ENCODE measurements around the gene DRD4. TPM values are rescaled to one million over a fixed set of nuclear protein-coding genes. Genes with fewer than 3 reads are reported as not detected.

Gene DRD4
- total RNA-seq, 1 donor from 2014 or later = 0.22 TPM

DNA sequence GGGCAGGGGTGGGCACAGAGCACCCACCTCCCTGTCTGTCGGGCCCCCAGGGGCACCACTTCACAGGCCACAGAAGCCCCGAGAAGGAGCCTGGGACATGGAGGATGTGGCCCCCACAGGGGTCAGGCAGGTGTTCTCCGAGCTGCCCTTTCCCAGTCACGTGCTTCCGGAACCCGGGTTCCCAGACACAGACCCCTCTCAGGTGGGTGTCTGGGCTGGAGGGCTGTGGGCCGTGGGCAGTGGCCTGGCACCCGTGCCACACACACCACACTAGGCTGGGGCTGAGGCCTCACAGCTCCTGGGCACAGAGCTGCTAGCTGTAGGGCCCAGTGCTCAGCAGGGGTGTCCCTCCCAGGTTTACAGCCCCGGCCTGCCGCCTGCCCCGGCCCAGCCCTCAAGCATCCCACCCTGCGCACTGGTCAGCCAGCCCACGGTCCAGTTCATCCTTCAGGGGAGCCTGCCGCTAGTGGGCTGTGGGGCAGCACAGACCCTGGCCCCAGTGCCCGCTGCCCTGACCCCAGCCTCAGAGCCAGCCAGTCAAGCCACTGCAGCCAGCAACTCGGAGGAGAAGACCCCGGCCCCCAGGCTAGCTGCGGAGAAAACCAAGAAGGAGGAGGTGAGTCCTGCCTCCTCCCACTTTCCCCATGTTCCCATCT is 26.8 kb upstream of the DRD4 start:
- no peak overlapping the region for H3K27ac ChIP-seq (replicated peaks)
- peaks cover 58% of the 10 kb centered on the region for H3K4me1 ChIP-seq
- no peaks in the 10 kb centered on the region for H3K27me3 ChIP-seq (ENCODE audit: low read depth)
- no peak for DNase-seq
- peaks cover 86% of the 10 kb centered on the region for H3K36me3 ChIP-seq
- H3K4me3 ChIP-seq = no peak overlapping the region
- TF ChIP-seq, protein P1, sequence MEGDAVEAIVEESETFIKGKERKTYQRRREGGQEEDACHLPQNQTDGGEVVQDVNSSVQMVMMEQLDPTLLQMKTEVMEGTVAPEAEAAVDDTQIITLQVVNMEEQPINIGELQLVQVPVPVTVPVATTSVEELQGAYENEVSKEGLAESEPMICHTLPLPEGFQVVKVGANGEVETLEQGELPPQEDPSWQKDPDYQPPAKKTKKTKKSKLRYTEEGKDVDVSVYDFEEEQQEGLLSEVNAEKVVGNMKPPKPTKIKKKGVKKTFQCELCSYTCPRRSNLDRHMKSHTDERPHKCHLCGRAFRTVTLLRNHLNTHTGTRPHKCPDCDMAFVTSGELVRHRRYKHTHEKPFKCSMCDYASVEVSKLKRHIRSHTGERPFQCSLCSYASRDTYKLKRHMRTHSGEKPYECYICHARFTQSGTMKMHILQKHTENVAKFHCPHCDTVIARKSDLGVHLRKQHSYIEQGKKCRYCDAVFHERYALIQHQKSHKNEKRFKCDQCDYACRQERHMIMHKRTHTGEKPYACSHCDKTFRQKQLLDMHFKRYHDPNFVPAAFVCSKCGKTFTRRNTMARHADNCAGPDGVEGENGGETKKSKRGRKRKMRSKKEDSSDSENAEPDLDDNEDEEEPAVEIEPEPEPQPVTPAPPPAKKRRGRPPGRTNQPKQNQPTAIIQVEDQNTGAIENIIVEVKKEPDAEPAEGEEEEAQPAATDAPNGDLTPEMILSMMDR (IDR thresholded peaks at IDR 0.05; ENCODE audit: borderline replicate concordance) = no peak
- no peaks in the 10 kb centered on the region for H3K9me3 ChIP-seq (replicated peaks)
- intact Hi-C loops (cut with micrococcal nuclease) = no loop called here

DNA sequence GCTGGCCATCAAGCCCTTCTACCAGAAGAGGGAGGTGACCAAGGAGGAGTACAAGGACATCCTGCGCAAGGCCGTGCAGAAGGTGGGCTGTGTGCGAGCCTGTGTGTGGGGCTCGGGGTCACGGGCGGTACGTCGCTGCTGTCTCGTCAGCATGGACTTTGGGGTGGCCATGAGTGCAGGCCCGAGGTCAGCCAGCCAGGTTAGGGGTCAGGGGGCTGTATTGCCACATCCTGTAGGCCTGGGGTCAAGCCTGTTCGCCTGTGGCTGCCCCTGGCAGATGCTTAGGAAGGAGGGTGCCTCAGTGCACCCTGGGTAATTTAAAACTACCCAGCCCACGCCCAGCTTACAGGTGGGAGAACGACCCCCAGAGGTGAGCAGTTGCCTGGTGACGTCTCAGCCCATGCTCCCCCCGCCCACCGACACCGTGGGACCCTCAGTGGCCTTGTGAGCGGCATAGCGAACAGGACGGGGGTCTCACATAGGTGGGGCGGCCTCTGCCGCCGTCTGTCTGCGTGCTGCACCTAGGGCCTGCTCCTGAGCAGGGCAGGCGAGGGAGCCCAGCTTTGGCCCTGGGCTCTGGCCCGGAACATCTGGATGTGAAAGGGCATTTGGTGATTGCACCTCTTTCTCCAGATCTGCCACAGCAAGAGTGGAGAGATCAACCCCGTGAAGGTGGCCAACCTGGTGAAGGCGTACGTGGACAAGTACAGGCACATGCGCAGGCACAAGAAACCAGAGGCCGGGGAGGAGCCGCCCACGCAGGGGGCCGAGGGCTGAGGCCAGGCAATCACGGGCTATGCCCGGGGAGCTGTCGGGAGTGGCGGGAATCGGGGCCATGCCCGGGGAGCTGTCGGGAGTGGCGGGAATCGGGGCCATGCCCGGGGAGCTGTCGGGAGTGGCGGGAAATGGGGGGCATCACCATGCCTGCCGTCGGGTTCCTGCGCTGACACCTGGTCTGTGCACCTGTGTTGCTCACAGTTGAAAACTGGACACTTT is 25.8 kb upstream of the DRD4 start:
- no peak for DNase-seq
- Histone ChIP-seq H3K9me3 (replicated peaks) (no peaks in the 10 kb centered on the region), H3K4me3 (no peak overlapping the region), H3K27me3 (ENCODE audit: low read depth) (no peaks in the 10 kb centered on the region), H3K36me3 (peaks cover 76% of the 10 kb centered on the region), H3K27ac (replicated peaks) (no peak overlapping the region), H3K4me1 (peaks cover 60% of the 10 kb centered on the region)
- TF ChIP-seq, protein P1 (IDR thresholded peaks at IDR 0.05; ENCODE audit: borderline replicate concordance) = no peak
- intact Hi-C loops (cut with micrococcal nuclease) = no loop called here

DNA sequence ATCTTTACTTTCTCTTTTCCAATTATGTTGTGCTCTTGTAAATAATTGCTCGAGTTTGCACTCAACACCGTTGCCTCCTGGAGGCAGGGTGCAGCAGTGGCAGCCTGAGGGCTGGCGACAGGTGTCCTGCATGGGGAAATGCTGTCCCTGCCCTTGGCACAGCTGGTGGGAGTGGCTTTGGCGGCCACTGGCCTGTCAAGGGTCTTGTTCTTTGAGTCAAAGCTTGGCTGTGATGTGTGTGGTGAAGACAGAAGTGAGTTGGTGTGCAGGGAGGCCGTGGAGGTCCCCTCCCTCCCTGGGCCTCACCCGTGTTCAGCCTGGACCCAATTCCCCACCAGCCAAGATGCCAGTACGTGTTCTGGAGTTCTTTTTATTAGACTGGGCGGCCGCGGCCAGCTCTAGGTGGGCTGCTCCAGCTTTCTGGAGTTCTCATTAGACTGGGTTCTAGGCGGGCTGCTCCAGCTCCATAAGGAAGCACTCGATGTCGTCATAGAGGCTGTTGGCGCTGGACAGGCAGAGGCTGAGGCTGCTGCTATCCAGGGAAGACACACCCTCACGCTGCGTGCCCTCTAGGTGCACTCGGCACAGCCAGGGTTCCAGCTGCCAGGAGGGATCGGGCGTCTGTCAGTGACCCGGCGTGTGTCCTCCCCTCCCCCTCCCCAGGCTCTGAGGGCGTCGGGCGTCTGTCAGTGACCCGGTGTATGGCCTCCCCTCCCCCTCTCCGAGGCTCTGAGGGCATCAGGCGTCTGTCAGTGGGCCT is 24.7 kb upstream of the DRD4 start:
- no peak for DNase-seq

DNA sequence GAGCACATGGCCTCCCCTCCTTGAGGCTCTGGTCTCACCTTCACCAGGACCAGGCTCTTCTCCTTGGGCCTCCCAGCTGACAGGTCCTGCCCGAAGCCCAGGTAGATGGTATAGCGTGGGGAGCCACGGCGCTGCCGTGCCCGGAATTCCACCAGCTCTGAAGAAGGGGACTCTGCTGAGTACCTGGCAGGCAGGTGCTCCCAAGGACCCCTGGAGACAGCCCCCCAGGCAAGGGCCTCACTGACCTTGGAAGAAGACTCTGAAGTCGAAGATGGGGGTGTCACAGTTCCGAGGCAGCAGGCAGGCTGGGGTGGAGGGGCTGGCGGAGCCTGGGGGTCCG is 24.1 kb upstream of the DRD4 start:
- no peaks in the 10 kb centered on the region for H3K27me3 ChIP-seq (ENCODE audit: low read depth)
- TF ChIP-seq, protein P1 (IDR thresholded peaks at IDR 0.05; ENCODE audit: borderline replicate concordance) = no peak
- H3K4me1 ChIP-seq = peaks cover 60% of the 10 kb centered on the region
- peaks cover 60% of the 10 kb centered on the region for H3K36me3 ChIP-seq
- H3K4me3 ChIP-seq = no peak overlapping the region
- peak overlapping the region; percentile 55 for H3K27ac ChIP-seq (replicated peaks)
- DNase-seq = no peak
- H3K9me3 ChIP-seq (replicated peaks) = no peaks in the 10 kb centered on the region
- intact Hi-C loops (cut with micrococcal nuclease) = no loop called here

More for the DNA sequence above, 24.7 kb upstream of the DRD4 start:
- Histone ChIP-seq H3K4me3 (no peak overlapping the region), H3K36me3 (peaks cover 65% of the 10 kb centered on the region), H3K4me1 (peaks cover 62% of the 10 kb centered on the region), H3K9me3 (replicated peaks) (no peaks in the 10 kb centered on the region), H3K27me3 (ENCODE audit: low read depth) (no peaks in the 10 kb centered on the region), H3K27ac (replicated peaks) (no peak overlapping the region)
- intact Hi-C loops (cut with micrococcal nuclease) = no loop called here
- TF ChIP-seq, protein P1 (IDR thresholded peaks at IDR 0.05; ENCODE audit: borderline replicate concordance) = no peak

DNA sequence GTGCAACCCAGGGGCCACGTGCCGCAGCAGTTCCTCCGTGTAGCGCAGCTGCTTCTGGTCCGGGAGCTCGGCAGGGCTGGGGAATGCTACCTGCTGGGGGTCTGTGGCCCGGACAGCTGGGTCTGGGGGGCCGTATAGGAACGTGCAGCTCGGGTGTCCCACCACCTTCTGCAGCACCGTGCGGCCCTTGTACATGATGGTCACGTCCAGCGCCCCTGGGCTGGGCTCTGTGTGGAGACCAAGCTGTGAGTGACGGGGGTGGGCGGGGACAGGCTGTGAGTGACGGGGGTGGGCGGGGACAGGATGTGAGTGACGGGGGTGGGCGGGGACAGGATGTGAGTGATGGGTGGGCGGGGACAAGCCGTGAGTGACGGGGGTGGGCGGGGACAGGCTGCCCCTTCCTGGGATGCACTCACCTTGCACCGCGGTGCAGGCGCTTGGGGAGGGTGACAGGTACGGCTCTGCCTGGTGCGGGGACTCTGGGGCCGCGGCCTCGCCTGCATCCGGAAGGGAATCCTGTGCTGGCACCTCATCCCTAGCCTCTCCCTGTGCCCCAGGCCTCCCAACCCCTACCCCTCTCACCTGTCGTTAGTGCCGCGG is 23.6 kb upstream of the DRD4 start:
- Histone ChIP-seq H3K36me3 (peaks cover 54% of the 10 kb centered on the region), H3K27ac (replicated peaks) (peak overlapping the region; percentile 98)
- intact Hi-C loops (cut with micrococcal nuclease) = no loop called here

More for the DNA sequence above, 23.6 kb upstream of the DRD4 start:
- Histone ChIP-seq H3K27me3 (ENCODE audit: low read depth) (no peaks in the 10 kb centered on the region), H3K4me1 (peaks cover 54% of the 10 kb centered on the region), H3K9me3 (replicated peaks) (no peaks in the 10 kb centered on the region), H3K4me3 (peak overlapping the region; percentile 87)
- peak; percentile 70 for DNase-seq
- TF ChIP-seq, protein P1 (IDR thresholded peaks at IDR 0.05; ENCODE audit: borderline replicate concordance) = no peak
